NOMO-1 treated with DMSO at 0.1 percent for 48 hours (cell line): Measurements from ENCODE around the gene DAB1.

Experiments used
- DNase-seq: peaks from one replicate; lab custom pipeline; 2025; ENCODE audit not compliant: unreplicated experiment; lab: John Stamatoyannopoulos, UW

Gene DAB1

DNA sequence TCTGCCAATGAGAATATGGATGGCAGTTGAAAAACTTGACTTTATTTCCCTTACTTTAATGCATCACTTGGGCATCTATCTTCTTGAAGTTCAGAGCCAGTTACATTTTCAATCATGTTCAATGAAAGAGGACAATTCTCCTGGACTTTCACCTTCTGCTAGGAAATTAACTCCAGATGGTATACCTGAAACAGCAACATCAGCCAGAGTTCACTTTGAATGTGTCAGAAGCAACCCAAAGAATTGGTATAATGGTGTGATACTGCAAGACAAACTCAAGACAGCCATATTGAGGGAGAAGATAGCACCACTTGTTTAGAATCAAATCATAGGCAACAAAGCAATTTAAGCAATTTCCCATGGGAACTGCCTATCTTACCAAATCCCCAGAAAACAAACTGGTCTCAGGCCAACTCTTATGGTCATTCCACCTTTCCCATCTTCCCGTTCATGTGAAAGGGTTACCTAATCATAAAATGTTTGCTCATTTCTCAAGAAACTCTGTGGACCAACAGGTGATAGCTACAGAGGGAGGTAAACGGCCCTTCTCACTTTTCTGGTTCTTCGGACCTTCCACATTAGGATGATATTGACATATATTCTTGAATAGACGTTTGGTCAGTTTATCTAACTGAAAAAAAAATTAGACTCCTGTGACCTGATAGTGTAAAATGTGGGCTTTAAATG is 428.3 kb downstream of the DAB1 start:
- DNase-seq, result no peak

DNA sequence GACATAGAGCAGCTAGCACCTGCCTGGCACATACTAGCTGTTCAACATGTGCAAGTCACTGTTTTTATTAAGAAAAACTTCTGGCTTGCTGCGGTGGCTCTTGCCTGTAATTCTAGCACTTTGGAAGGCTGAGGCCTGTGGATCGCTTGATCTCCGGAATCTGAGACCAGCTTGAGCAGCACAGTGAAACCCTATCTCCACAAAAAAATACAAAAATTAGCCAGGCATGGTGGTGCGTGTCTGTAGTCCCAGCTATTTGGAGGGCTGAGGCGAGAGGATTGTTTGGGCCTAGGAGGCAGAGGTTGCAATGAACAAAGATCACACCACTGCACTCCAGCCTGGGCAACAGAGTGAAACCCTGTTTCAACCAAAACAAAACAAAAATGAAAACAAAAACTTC is 430.4 kb downstream of the DAB1 start:
- DNase-seq, result no peak

DNA sequence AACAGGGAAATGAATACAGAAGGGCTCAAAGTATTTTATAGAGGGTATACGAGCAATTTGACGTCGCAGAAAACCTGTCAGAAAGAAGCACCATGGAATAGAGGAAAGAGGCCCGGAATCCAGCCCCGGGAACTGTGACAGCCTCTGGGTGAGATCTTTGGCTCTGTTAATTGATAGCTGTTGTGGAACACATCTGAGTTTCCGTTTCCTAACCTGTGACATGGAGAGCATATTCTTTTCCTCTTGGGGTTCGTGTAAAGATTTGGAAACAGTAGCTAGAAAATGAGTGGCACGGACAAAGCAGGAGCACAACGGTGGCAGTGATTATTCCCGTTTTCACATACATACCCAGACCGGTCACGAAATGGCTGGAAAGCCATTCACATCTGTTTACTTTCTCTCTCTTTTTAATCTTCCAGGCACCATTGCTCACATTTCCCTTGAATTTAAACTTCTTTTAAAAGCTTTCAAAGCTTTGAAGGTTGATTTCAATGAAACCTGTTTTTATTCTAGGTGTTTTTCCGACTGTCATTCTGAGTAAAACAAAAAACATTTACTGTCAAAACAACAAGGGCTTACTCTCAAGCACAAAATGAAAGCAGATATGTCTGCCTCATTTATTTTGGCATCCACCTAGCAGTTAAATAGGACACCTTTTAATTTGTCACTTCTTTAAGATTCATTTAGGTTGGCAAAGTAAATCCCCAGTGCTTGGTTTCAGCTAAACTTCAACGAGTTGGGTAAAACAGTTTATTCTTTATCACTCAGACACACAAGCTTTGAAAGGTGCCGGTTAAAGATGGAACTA is 431.3 kb downstream of the DAB1 start:
- DNase-seq, result no peak

DNA sequence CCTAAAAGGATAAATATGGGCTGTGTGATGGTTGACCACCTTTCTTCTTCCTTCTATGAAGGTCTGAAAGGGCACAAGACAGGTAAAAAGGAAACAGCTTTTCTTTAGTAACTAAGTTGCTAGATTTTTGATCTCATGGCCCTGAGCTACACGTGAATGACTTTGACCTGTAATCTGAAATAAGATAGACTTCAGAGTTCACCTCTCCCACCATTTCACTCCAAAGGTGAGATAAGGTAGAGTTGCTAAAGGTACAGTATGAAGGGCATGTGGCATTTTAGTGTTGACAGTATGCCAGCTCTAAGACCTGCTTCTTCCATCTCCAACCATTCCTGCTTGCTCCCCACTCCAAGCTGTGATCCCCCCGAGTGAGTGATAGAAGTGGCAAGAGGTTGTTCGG is 432.3 kb downstream of the DAB1 start:
- DNase-seq, result no peak

DNA sequence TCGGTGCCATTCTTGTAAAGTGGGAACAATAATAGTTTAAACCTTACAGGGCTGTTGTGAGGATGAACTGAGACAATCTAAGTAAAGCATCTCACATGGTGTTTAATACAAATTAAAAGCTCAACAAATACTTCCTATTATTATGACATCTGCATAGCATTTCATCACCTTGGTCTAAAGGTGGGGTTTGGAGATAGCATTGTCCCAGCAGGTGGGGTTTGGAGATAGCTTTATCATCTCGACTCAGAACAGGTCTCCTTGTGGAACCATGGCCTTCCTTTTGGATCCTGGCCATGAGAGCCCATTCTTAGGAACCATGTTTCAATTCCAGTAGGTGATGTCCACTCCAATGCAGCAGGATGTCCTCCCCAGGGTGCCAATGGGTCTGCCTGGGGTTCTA is 437.5 kb downstream of the DAB1 start:
- DNase-seq, result no peak

DNA sequence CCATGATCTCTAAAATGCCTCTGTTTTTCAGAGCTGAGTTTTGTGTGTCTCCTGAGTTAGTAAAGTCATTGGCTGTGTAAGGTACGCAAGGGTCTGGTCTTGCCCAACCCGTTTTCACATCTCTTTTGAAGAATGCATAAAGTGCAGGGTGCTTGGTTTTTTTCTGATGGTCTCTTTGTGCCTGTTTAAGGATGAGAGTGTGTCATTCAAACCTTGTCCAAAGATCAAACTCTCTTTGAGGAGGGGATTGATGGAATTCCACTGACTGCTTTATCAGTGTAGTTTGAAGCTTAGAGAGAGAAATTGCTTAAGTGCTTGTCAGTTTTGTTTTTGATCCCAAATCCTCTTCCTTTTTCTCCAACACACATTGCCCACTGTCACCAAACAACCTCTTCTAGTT is 438.0 kb downstream of the DAB1 start:
- DNase-seq, result no peak

DNA sequence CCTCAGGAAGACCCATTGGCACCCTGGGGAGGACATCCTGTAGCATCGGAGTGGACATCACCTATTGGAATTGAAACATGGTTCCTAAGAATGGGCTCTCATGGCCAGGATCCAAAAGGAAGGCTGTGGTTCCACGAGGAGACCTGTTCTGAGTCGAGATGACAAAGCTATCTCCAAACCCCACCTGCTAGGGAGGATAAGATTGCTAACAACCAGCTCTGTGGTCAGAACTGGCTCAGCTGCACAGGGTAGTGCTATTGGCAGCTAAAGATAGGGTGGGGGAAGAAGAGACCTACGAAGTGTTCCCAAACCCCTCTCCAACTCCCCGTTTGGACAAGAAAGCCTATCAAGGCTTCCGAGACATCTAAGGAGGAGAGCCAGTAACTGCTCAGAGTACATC is 440.4 kb downstream of the DAB1 start:
- DNase-seq, result no peak

DNA sequence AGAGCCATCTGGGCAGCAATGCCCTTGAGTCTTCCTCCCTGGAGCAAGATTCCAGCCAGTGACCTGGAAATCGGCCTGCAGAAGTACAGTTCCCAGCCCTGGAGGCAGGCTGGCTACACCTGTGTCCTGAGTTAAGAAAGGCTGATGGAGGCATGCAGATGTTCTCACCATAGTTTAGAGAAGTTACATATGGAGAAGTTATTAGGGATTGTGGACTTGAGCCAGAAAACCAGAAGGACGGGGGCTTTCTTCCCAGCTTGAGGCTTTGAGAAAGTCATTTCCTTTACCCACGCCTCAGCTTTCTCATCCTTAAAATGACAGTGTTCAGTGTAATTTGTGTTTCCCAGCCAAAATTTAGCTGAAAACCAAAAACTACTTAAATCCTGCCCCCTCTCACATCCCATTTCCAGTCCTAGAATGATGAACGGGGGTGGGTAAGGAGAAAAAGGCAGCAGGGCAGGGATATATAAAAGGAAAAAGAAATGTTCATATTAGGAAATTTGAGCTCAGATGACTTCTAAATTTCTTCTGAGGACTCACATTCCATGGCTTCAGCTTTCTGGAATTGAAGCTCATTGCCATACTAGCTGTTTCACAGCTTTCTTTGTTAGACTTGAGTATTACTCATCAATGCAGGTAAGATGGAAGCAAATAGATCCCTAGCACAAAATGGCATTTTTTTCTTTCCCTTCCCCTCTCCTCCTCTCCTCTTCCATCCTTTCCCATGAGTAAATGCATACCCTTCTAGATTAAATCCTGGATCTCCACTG is 443.7 kb downstream of the DAB1 start:
- DNase-seq, result no peak

DNA sequence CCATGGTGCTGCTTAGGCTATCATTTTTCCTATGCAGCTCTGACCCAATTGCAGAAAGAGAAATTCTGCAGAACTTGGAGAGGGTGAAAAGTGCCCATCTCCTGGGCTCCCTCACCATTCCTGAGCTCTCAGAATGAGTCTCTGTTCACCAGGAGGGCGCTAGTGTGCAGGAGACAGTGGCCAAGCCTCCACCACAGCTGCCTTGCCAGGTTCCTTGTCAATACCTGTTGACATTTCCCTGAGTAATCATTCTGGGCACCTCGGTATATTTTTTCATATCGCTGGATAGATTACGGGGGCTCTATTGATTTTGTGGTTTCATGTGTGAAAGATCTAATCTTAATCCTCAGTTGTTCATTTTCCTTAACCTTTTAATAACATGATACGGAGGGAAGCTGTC is 445.0 kb downstream of the DAB1 start:
- no peak for DNase-seq

DNA sequence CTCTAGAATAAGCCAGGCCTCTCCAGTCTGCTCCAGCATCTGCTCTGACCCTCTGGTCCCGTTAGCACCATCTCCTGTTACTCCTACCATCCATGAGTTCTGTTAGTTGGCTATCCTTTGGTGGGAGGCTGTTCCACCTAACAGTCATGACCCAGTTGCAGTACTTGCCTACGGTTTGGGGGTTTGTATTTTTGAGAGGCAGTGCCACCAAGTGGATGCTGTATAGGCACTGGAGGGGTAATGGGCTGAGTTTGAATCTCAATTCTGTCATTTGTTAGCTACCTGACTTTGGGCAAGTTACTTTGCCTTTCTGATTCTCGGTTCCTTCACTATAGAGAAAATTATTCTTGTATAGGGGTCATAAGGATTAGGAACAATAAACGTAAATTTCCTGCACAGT is 445.9 kb downstream of the DAB1 start:
- no peak for DNase-seq

DNA sequence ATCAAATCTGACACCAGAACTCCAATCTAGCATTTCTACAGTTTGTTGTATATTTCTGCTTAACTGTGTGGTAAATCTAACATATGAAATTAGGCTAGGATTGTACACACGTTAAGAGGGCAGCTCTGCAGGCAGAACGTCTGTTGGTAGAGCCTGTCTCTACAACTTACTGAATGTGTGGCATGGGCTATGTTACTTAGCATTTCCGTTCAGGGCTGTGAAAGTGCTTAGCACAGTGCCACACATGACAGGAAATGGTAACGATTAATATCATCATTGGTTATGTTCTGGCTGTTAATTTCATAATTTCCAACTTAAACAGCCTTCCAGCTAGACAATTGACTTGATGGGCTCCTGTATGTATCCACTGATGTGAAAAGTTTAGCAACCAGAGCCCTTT is 448.4 kb downstream of the DAB1 start:
- DNase-seq, result no peak

DNA sequence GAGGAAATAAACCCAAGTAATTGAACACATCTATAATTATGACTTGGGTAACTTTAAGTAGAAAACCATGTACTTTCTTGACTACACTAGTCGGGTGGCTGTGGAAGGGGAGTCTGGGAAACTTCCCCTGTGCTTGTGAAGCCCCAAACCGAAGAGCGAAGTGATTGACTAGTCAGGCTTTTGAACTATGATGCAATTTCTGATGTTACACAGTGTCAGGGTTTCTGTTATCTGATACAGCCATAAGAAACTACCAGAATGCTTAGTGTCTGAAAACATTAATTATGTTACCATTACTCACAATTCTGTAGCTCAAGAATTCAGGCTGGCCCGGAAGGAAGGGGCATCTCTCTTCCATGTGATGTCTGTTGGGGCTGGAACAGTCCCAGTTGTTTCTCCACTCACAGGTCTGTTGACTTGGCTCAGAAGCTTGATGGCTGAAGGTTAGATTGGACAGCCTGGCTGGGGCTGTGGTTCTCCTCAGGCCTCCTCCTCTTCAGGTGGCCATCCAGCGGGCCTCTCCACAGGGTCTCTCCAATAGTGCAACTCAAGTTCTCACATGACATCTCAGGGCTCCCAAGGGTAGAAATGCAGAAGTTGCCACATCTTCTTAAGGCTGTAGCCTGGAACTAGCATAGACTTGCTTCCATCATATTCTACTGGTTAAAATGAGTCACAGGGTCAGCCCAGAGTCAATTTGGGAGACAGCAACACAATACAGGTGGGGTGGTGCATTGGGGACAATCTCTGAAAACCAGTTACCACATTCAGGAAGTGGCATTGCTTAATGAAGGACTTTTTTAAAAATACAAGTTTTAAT is 449.7 kb downstream of the DAB1 start:
- DNase-seq, result peak; percentile 96

DNA sequence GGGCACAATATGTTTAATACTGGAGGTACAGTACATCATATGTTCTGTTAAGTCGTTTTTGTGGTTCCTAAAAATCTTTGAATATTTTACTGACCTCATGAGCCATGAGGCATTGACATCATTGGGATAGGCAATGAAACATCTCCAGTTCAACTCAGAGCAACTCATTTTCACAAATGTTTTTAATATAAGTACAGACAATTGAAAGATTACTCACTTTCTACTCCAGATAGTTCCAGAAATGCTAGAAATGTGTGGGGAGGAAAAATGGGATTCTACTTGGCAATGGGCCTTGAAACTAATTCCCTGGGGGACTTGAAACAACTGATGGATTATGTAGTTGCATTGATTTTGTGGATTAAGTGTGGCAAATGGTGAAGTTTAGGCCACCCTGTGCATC is 450.9 kb downstream of the DAB1 start:
- no peak for DNase-seq

DNA sequence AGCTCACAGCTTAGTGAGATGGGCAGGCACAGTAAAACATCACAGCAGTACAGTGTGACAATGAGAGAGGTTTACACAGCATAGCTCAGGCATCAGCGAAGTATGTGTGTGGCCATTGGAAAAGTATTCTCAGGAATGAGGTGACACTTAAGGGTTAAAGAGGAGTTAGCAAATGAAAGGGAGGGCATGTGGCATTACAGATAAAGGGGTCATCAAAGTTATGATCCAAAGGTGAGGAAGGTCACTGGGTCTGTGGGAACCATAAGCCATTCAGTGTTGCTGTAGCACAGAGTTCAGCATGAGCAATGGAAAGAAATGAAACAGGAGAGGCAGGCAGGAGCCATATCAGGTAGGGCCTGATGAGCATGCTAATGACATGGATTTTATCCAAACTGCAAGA is 453.6 kb downstream of the DAB1 start:
- no peak for DNase-seq

DNA sequence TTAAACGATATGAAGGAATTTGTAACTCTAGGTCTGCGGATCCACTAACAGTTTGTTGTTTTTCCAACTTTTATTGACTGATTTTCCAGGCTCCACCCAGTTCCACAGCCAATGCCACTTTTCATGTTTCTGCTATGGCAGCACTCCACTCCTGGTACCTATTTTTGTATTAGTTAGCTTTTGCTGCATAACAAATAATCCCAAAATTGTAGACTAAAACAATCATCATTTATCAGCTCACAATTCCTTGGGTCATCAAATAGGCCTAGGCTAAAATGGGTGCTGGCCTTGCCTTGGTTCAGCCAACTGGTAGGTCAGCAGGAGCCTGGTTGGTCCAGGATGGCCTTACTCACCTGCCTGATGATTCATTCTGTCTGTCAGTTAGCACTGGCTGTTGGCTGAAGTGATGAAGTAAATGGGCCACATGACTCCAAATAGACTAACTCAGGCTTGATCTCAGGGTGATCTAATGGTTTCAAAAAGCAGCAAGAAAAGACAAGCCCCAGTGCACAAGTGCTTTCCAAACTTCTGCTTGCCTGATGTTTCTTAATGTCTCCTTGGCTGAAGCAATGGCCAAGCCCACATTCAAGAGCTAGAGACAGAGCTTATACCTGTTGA is 454.9 kb downstream of the DAB1 start:
- DNase-seq, result no peak

DNA sequence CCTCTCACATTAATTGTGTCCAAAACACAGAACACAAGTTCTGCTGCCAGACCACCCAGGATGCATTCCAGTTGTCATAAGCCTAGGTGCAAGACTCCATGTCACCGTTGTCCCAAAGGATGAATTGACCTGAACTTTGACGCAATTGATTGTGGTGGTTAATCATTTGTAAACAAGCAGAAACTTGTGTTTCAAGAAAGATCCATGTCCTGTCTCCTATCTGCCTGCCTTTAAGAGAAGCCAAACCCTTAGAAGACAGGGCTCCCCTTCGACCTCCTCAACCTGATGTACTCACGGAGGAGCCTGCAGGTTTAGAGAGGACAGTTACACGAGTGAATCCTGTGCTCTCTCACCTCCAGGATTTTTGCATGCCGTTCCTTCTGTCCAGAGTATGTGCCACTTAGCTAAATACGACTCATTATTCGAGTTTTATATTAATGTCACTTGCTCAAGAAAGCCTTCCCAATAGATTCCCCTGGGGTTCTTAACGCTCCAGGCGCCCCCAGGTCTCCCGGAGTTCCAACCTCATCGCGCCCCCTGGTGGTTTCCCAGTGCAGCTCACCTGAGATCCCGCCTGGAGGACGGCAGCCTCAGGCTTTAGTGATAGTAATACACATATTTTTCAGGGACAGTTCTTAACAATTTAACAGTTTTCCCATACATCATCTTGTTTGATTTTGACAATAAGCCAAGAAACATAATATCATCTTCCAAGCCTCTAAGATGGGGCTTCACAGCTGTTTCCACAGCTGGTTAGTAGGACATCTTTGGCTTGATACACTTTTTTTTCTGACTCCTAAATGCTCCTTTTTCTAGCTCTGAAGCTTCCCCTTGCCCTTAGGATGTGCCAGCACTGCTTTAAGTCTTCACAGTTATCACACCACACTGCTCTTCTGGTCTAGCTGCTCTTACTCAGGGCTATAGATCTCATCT is 455.7 kb downstream of the DAB1 start:
- DNase-seq, result no peak

DNA sequence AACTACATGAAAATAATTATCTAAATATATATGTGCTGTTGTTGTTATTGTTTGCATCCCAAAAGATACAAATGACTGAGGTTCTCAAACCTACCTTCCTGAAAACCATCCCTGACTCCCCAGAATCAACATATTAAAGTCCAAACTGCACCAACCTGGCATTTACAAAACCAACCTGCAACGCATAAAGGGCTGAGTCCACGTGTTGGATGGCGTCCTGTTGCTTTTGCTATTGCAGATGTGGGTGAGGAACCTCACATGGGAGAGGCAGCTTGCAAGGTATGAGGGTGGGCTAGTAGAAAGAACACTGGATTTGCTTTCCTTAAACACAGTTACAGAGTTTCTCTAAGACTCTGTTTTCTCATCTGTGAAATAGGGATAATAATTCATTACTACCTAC is 456.5 kb downstream of the DAB1 start:
- DNase-seq, result no peak

DNA sequence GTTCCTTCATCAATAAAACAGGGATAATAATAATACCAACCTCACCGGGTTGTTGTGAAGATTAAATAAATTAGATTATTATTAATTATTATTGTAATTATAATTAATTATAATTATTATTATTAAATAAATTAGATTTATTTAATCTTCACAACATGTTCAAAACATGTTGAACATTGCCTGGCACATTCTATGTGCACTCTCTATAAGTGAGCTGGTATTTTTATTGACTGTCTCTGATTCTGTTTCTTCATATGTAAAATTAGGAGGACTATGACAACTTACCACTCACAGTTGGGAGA is 457.2 kb downstream of the DAB1 start:
- DNase-seq, result no peak

DNA sequence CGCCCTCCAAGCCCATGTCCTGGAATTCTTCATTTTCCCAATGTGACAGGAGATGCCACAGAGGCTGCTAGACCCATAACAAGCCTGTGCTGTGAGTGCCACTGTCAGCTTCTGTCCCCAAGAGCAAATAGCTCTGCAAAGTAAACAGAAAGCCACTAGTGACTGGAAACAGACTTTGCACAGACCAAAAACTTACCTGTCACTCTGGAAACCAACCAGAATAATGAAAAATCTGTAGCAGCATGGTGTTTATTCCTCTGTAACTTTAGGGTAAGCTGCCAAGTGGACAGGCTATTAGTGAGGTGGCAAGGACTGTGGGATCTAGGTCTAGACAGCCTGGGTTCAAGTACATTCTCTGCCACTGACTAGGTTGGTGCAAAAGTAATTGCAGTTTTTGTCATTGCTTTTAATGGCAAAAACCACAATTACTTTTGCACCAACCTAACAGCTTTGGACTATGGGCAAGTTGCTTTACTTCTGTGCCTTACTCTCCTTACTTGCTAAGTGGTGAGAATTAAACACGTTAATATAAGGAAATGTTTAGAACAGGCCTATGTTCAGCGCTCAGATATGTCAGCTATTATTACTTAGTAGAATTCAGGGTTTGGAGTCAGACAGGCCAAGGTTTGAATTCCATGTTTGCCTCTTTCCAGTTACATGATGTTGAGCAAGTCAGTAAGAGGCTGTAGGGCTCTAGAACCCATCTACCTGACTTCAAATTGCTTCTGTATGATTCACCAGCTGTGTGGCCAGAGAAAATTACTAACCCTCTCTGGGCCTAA is 457.8 kb downstream of the DAB1 start, which contains the start of gene C8B:
C8B (minus strand) TSS at position 100 of the 782 bp plus-strand sequence; CDS start at position 33, 67 bp downstream.
- DNase-seq, result no peak
